ENCODE data around the gene B2M.
A peak's percentile ranks its signal among the peaks of the same experiment; 100 is the strongest.
"Not testable (repeated sequence)": the region's sequence is repeated elsewhere in the genome, so short reads cannot be mapped to it uniquely, and the experiment has no call there.

The B2M gene

DNA sequence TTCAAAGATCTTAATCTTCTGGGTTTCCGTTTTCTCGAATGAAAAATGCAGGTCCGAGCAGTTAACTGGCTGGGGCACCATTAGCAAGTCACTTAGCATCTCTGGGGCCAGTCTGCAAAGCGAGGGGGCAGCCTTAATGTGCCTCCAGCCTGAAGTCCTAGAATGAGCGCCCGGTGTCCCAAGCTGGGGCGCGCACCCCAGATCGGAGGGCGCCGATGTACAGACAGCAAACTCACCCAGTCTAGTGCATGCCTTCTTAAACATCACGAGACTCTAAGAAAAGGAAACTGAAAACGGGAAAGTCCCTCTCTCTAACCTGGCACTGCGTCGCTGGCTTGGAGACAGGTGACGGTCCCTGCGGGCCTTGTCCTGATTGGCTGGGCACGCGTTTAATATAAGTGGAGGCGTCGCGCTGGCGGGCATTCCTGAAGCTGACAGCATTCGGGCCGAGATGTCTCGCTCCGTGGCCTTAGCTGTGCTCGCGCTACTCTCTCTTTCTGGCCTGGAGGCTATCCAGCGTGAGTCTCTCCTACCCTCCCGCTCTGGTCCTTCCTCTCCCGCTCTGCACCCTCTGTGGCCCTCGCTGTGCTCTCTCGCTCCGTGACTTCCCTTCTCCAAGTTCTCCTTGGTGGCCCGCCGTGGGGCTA is at the start of gene B2M, which contains the start of gene PATL2:
Gene B2M (plus strand): TSS at position 422 of the 647 bp plus-strand sequence. CDS start 30 bp downstream, at position 452.
Gene PATL2 (minus strand): TSS at position 228 of the 647 bp plus-strand sequence. CDS start 34,833 bp downstream, outside the sequence.
- peak; percentile 92 for DNase-seq

DNA sequence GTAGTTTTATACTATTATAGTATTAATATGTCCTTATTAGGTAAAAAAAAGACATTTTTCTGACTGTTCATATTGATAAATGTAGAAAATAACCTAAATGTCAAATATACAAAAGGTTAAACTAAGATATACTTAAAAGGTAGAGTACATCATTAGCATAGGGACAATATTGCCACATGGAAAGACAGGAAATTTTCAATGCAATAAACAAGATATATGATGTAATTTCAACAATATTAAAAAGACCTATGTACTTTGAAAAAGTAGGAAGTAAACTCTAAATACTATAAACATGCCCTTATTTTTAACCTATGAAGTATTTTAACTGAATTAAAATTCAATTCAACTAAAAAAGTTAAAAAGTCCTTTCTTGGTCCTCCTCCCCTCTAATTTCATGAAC is 49.7 kb upstream of the B2M start:
- DNase-seq = no peak

DNA sequence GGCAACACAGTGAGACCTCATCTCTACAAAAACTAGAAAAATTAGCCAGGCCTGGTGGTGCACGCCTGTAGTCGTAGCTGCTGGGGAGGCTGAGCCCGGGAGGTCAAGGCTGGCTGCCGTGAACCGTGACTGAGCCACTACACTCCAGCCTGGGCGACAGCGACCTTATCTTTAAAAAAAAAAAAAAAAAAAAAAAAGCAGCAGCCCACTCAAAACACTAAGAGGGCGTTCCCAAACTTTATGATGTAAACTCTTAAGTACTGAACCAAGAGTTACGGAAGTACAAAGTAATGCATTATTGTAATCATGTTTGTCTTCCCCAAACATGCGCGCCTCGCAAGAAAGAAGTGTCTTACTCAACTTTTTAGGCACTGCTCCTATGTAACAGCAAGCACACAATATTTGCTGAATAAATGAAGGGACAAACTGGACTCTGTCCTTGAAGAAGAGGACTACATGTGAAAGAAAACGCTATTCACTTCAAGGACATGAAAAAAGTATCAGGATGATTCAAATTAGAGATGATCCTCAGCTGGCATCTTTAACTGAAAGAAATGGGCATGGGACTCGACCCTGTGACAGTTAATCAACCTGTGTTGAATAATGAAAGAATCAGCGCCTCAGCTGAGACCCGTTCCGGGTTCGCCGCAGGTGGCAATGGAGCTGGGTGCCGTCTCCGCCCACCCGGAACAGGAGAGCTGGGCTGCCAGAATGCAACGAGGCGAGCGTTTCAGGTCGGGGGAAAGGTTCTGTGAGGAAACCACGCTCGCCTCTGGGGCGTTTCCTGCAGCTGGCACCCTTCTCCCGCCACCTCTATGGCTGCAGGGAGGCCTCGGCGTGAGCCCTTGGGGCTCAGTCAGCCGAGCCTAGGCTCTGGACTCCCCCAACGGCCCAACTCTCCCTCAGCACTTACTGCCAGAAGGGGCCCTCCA is 48.6 kb upstream of the B2M start:
- DNase-seq = no peak

DNA sequence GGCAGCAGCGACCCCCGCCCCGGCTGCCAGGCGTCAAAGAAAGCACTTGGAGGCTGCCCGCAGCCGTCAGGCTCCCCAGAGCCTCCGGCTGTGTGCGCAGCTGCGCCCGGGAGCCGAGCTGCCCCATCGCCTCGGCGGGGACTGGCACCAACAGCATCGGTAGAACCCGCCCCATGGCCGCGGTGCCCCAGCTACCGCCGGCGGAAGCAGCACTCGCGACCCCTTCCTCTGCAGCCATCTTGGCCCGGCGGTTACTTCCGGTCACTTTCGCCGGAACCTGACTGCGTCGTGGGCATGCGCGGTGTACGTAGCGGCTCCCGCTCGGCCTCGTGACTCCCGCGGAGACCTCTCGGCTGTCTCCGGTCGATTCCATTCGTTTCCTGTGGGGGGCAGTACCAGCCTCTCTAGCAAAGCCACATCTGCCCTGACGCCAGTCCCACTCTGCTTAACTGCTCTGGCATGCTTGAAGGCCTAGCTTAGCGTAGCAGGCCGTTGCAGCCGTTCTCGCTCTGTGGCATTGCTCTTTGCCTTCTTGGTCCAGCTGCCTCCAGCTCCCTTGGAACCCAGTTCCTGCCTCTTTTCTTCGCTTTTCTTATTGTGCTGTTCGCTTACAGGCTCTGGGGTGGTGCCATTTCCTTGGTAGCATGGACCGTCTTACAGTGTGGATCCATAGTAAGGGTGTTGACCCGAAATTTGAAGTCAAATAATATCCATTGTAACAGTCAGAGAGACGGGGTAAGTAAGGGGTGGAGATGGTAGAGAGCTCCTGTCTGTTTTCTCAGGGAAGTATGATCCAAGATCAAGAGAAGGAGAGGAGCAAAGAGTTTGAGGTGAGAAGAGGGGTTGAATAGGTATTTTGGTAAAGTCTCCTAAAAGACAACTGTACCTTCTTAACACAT is 47.7 kb upstream of the B2M start, which contains the start of gene SPG11:
Gene SPG11 (minus strand): TSS at position 253 of the 899 bp plus-strand sequence. CDS start 15 bp downstream, at position 238.
- DNase-seq = peak; percentile 88

GRCh38 chr15:44666210-44667038 is 44.9 kb upstream of the B2M start:
- DNase-seq = no peak

GRCh38 chr15:44667039-44667360 is 44.3 kb upstream of the B2M start:
- DNase-seq = no peak

GRCh38 chr15:44668921-44669320 is 42.4 kb upstream of the B2M start:
- no peak for DNase-seq

DNA sequence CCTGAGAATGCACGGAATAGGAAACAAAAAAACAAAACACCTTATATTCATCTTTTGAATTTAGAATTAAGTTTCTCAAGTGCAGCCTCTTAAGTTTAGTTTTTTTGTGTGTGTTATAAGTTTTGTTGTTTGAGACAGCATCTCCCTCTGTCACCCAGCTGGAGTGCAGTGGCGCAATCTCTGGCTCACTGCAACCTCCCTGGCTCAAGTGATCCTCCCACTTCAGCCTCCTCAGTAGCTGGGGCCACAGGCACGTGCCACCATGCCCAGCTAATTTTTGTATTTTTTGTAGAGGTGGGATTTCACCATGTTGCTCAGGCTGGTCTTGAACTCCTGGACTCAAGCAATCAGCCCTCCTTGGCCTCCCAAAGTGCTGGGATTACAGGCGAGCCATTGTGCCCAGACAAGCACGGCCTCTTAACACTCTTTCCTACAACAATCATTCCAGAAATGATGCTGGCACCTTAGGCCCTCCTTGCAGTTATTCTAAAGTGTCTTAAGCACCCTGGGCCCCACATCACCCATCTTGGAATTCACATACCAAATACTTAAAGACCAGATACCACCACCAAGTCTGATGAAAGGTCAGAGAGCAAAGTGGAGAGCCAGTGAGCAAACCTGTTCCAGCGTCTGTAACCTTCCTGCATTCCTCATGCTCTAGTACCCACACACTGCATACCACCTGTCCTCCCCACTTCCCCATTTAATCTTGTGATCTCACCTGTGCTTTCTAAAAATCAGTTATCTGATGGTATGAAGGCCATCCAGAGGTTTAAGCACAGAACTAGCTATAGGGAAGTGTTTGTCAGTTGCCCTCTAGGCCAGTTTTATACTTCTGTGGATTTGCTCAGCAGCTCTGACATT is 41.0 kb upstream of the B2M start:
- no peak for DNase-seq

DNA sequence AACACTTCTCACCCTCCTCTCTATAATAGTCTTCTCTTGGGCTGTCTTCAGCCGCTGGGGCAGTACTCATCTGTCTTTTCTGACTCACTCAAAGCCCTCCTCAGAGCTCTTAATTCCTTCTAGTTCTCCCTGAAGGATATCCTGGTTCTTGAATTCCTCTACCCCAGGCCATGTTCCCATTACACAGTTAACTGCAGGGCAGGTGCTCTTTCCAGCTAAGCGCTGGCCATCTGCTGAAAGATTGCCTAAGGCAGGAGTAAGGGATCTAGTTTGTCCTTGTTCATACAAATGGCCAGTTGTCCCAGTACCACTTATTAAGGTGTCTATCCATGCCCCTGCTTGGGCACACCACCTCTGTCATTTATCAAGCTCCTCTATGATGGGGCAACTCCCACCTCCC is 37.7 kb upstream of the B2M start:
- DNase-seq = no peak

- no peak for DNase-seq
These were observed 35.4 kb upstream of the B2M start for GRCh38 chr15:44675911-44676310.

- no peak for DNase-seq
These were observed 34.6 kb upstream of the B2M start for GRCh38 chr15:44676676-44677075.

DNA sequence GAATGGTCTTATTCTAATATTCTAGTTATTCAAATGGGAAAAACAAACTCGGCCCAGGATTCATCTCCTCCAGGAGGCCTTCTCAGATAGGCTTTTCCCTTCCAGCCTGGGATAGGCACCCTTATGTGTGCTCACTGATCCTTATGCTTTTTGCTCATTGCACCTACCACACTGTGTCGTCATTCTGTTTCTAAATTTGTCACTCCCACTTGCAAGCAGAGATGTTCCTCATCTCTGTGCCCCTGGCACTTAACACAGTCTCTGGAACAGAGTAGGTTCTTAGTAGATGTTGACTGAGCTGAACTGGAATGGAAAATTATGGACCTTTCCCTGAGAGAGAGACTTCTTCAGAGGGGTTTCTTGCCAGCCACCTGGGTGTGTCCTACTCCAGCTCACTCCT is 29.1 kb upstream of the B2M start:
- no peak for DNase-seq

DNA sequence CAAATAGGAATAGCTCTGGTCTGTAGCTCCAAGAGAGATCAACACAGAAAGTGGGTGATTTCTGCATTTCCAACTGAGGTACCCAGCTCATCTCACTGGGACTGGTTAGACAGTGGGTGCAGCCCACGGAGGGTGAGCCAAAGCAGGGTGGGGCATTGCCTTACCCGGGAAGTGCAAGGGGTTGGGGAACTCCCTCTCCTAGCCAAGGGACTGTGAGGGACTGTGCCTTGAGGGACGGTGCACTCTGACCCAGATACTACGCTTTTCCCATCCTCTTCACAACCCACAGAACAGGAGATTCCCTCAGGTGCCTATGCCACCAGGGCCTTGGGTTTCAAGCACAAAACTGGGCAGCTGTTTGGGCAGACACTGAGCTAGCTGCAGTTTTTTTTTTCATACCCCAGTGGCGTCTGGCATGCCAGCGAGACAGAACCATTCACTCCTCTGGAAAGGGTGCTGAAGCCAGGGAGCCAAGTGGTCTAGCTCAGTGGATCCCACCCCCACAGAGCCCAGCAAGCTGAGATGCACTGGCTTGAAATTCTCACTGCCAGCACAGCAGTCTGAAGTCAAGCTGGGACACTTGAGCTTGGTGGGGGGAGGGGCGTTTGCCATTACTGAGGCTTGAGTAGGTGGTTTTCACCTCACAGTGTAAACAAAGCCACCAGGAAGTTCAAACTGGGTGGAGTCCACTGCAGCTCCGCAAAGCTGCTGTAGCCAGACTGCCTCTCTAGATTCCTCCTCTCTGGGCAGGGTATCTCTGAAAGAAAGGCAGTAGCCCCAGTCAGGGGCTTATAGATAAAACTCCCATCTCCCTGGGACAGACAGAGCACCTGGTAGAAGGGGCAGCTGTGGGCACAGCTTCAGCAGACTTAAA is 28.3 kb upstream of the B2M start:
- DNase-seq = not testable (repeated sequence)

DNA sequence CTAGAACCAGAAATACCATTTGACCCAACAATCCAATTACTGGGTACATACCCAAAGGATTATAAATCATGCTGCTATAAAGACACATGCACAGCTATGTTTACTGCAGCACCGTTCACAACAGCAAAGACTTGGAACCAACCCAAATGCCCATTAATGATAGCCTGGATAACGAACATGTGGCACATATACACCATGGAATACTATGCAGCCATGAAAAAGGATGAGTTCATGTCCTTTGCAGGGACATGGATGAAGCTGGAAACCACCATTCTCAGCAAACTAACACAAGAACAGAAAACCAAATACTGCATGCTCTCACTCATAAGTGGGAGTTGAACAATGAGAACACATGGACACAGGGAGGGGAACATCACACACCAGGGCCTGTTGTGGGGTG is 22.0 kb upstream of the B2M start:
- DNase-seq = not testable (repeated sequence)

DNA sequence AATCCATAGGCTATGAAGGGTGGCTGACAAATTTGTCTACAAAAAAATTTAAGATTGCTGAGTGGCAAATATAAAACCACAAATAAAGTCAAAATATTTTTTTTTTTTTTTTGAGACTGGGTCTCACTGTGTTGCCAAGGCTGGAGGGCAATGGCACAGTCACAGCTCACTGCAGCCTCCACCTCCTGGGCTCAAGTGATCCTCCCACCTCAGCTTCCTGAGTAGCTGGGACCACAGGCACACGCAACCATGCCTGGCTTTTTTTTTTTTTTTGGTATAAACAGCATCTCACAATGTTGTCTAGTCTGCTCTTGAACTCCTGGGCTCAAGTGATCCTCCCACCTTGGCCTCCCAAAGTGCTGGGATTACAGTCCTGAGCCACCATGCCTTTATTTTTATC is 21.1 kb upstream of the B2M start:
- DNase-seq = not testable (repeated sequence)

GRCh38 chr15:44692659-44693058 is 18.7 kb upstream of the B2M start:
- DNase-seq = no peak

GRCh38 chr15:44694416-44694815 is 16.9 kb upstream of the B2M start:
- DNase-seq = no peak

DNA sequence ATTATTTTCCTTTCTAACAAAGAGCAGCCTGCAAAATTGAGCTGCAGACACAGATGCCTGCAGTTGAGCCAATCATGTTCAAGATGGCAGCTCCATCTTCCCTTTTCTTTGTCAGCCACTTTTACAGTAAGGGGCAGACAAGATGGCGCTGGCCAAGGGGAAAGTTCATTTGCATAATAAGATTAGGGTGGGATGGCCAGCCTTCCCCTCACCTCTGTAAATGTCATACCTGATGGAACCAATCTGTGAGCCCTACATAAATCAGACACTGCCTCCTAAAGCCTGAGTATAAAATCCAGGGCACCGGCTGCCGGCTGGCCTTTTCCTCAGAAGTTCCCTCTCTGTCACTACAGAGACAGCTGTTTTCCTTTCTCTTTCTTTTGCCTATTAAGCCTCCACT is 16.0 kb upstream of the B2M start:
- no peak for DNase-seq

DNA sequence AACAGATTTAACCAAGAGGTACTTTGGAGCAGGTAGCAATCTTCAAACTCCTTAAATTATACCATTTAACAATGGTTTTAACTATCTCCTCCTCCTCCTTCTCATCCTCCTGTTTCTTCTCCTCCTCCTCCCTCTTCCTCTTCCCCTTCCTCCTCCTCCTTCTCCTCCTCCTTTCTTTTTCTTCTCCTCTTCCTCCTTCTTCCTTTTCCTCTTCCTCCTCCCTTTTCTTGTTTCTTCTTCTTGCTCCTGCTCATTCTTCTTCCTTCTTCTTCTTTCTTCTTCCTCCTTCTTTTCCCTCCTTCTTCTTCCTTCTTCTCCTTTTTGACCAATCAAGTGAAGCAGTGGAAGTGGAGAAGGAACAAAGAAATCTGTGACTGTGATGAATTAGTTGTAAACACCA is 14.3 kb upstream of the B2M start:
- DNase-seq = no peak

GRCh38 chr15:44698641-44699040 is 12.7 kb upstream of the B2M start:
- DNase-seq = no peak
